Esophagus muscularis mucosa (tissue), 4 donors: ENCODE results near the gene CARF. TPM values are rescaled to one million over a fixed set of nuclear protein-coding genes. Genes with fewer than 3 reads are reported as not detected.
A peak's percentile ranks its signal among the peaks of the same experiment; 100 is the strongest.

Experiments used
- DNase-seq: peaks from one replicate; pipeline ENCODE4 v3.0.0-alpha.2; 2017; ENCODE audit errors: extremely low spot score
- H3K27ac ChIP-seq, 4 donors: fragments of 200-600 bp; sonication (generic); replicated peaks in 1 of 4; 1 replicate in 3 of 4; 2 replicates in 1 of 4; pipeline ENCODE4 v1.5.1; 2016 to 2019; ENCODE audit warnings: mild to moderate bottlenecking in 1 of 4
- H3K27me3 ChIP-seq, 4 donors: fragments of 200-600 bp; sonication (generic); one replicate each; pipeline versions ENCODE4 v1.5.1 to v1.6.0; 2016 to 2019
- H3K36me3 ChIP-seq, 4 donors: fragments of 200-600 bp; sonication (generic); one replicate each; pipeline ENCODE4 v1.5.1; 2016 to 2019
- H3K4me1 ChIP-seq, 4 donors: fragments of 200-600 bp; sonication (generic); one replicate each; pipeline ENCODE4 v1.5.1; 2016 to 2019
- H3K4me3 ChIP-seq, 4 donors: fragments of 200-600 bp; sonication (generic); 1 replicate in 2 of 4; 2 replicates in 2 of 4; pipeline ENCODE4 v1.5.1; 2016 to 2019; ENCODE audit warnings: mild to moderate bottlenecking in 4 of 4, moderate library complexity in 1 of 4
- H3K9me3 ChIP-seq, 4 donors: fragments of 200-600 bp; sonication (generic); 1 replicate in 3 of 4; 2 replicates in 1 of 4; pipeline ENCODE4 v1.5.1; 2016 to 2019
- CTCF ChIP-seq, 3 experiments: fragments of 200-600 bp in 2 of 3; fragments of 450-650 bp in 1 of 3; sonication (generic) in 2 of 3; IDR thresholded peaks; one replicate each; pipeline ENCODE4 v1.5.1; 2017 to 2019; ENCODE audit warnings: antibody characterized with exemption in 3 of 3, mild to moderate bottlenecking in 2 of 3, moderate library complexity in 1 of 3
- EP300 ChIP-seq: sonication (generic); formaldehyde crosslinking; IDR thresholded peaks from one replicate; pipeline ENCODE4 v1.6.1; 2017; ENCODE audit warnings: antibody characterized with exemption
- POLR2A ChIP-seq: fragments of 450-650 bp; IDR thresholded peaks from one replicate; pipeline ENCODE4 v1.6.1; 2017; ENCODE audit warnings: antibody characterized with exemption, moderate library complexity, mild to moderate bottlenecking, low read depth
- POLR2AphosphoS5 ChIP-seq, 2 donors: sonication (generic); formaldehyde crosslinking; IDR thresholded peaks; one replicate each; pipeline ENCODE4 v1.6.1; 2017; ENCODE audit warnings: antibody characterized with exemption in 2 of 2
- WGBS: methylation state at CpG from one replicate; pipeline ENCODE4 v1.1.5; 2018; 5-methylcytosine and 5-hydroxymethylcytosine counted together
- intact Hi-C: fragments of 100-400 bp; cut with DNase I; formaldehyde crosslinking; loops from one replicate; pipeline ENCODE4 v1.15.1; 2023
- total RNA-seq, 4 donors: library from RNA; depleted of rRNA; stranded (reverse); fragments of >200 nt; gene quantifications; one replicate each; pipeline versions ENCODE4 v1.1.0 to v1.2.1, GENCODE V29; 2016

CARF gene
- total RNA-seq = 10 to 100 TPM in 3 of 4 donors, 1 to 10 TPM in 1; 8.0 to 16.6 (median 12.8) TPM

GRCh38 chr2:202911512-202912341 lies at the start of gene CARF, which contains the start of gene WDR12:
Gene CARF, plus strand, starts transcription at chr2:202912275. Its CDS starts 29,628 bp downstream, at chr2:202941903.
Gene WDR12, minus strand, starts transcription at chr2:202911673. Its CDS starts 197 bp downstream, at chr2:202911476.
- TF ChIP-seq POLR2A (peak; percentile 25), CTCF (IDR thresholded peaks at IDR 0.05) (no peak), EP300 (no peak), POLR2AphosphoS5 (IDR thresholded peaks at IDR 0.05) (peak; percentile 81 to 85)
- intact Hi-C loops = no loop called here
- Histone ChIP-seq H3K36me3 (peaks cover 0 to 8% (median 0%) of the 10 kb centered on the region in 4 donors), H3K27me3 (no peaks in the 10 kb centered on the region), H3K9me3 (no peaks in the 10 kb centered on the region), H3K4me1 (peaks cover 16 to 29% (median 27%) of the 10 kb centered on the region in 4 donors), H3K4me3 (peak within 1 kb of the TSS; percentile 65 to 78 (median 73)), H3K27ac (peak within 1 kb of the TSS; percentile 79 to 93 (median 88))
- DNase-seq = peak; percentile 96
- WGBS = 1% methylated on average over 38 of the region's 39 CpGs

- no peaks in the 10 kb centered on the region for H3K27me3 ChIP-seq
- H3K36me3 ChIP-seq = no peaks in the 10 kb centered on the region
- no peaks in the 10 kb centered on the region for H3K9me3 ChIP-seq
- peak; percentile 50 to 58 for TF ChIP-seq POLR2AphosphoS5 (IDR thresholded peaks at IDR 0.05)
- TF ChIP-seq CTCF (IDR thresholded peaks at IDR 0.05) = peak in 1 of 3 experiments; percentile 34
- TF ChIP-seq POLR2A = no peak
- no peak for DNase-seq
- 3% methylated on average over 32 of the region's 37 CpGs for WGBS
- H3K4me3 ChIP-seq = peak overlapping the region; percentile 83 to 94 (median 90)
- peak overlapping the region; percentile 77 to 92 (median 90) for H3K27ac ChIP-seq
- peaks cover 4 to 16% (median 15%) of the 10 kb centered on the region in 4 donors for H3K4me1 ChIP-seq
- intact Hi-C loops = no loop called here
These were observed 41.4 kb upstream of the CARF start for GRCh38 chr2:202870431-202871299.

GRCh38 chr2:202871300-202872141 lies 40.6 kb upstream of the CARF start, which contains the start of gene ICA1L:
Gene ICA1L, minus strand, starts transcription at chr2:202871766. Its CDS starts 42,757 bp downstream, at chr2:202829009.
- intact Hi-C loops = no loop called here
- Histone ChIP-seq H3K9me3 (no peaks in the 10 kb centered on the region), H3K4me3 (peak within 1 kb of the TSS; percentile 83 to 94 (median 90)), H3K27me3 (no peaks in the 10 kb centered on the region), H3K4me1 (peaks cover 4 to 16% (median 15%) of the 10 kb centered on the region in 4 donors), H3K36me3 (no peaks in the 10 kb centered on the region), H3K27ac (peak within 1 kb of the TSS; percentile 77 to 92 (median 90))
- TF ChIP-seq POLR2AphosphoS5 (IDR thresholded peaks at IDR 0.05) = peak in 1 of 2 donors; percentile 48
- no peak for TF ChIP-seq EP300
- WGBS = under 1% methylated on average over 14 of the region's 93 CpGs
- DNase-seq = no peak

GRCh38 chr2:202877699-202878098 lies 34.4 kb upstream of the CARF start:
- DNase-seq = no peak
- intact Hi-C loops = no loop called here
- Histone ChIP-seq H3K36me3 (peaks cover 11 to 27% (median 19%) of the 10 kb centered on the region in 4 donors), H3K27me3 (no peaks in the 10 kb centered on the region), H3K9me3 (no peaks in the 10 kb centered on the region), H3K27ac (no peak overlapping the region), H3K4me1 (no peaks in the 10 kb centered on the region), H3K4me3 (no peak overlapping the region)
- WGBS = 95% methylated on average over 2 of the region's 2 CpGs
- TF ChIP-seq CTCF (IDR thresholded peaks at IDR 0.05) (no peak), POLR2AphosphoS5 (IDR thresholded peaks at IDR 0.05) (no peak), POLR2A (no peak), EP300 (no peak)
